H9 (cell line): ENCODE data around the gene CTNNA3. TPM values are rescaled to one million over a fixed set of nuclear protein-coding genes. Genes with fewer than 3 reads are reported as not detected.

Source experiments
- DNase-seq: peaks from one replicate; pipeline ENCODE4 v3.0.0-alpha.2; 2017
- H2AFZ ChIP-seq: one replicate; pipeline ENCODE4 v1.6.1; 2013; ENCODE audit warnings: mild to moderate bottlenecking, low read length, control low read depth, moderate library complexity
- H2AK5ac ChIP-seq: 2 replicates; pipeline ENCODE4 v1.6.1; 2013; ENCODE audit warnings: low read length, control low read depth, mixed read lengths; ENCODE audit not compliant: insufficient read length
- H2BK120ac ChIP-seq: one replicate; pipeline ENCODE4 v1.6.1; 2013; ENCODE audit warnings: low read depth, mild to moderate bottlenecking, low read length, control low read depth, inconsistent platforms; ENCODE audit not compliant: poor library complexity, severe bottlenecking
- H2BK12ac ChIP-seq: 2 replicates; pipeline ENCODE4 v1.6.1; 2013; ENCODE audit warnings: low read length, control low read depth, mixed read lengths, low read depth; ENCODE audit not compliant: insufficient read length
- H2BK15ac ChIP-seq: 2 replicates; pipeline ENCODE4 v1.6.1; 2013; ENCODE audit warnings: low read depth, low read length, control low read depth
- H2BK20ac ChIP-seq: one replicate; pipeline ENCODE4 v1.6.1; 2013; ENCODE audit warnings: low read depth, mild to moderate bottlenecking, low read length, control low read depth, inconsistent platforms; ENCODE audit not compliant: poor library complexity, severe bottlenecking
- H2BK5ac ChIP-seq: 2 replicates; pipeline ENCODE4 v1.6.1; 2013; ENCODE audit warnings: low read length, control low read depth, mixed read lengths; ENCODE audit not compliant: insufficient read length
- H3K14ac ChIP-seq: 2 replicates; pipeline ENCODE4 v1.6.1; 2013; ENCODE audit warnings: low read length, control low read depth; ENCODE audit not compliant: insufficient read depth
- H3K18ac ChIP-seq: 2 replicates; pipeline ENCODE4 v1.6.1; 2013; ENCODE audit warnings: low read depth, mild to moderate bottlenecking, mixed read lengths, low read length, control low read depth; ENCODE audit not compliant: insufficient read length
- H3K23ac ChIP-seq: 2 replicates; pipeline ENCODE4 v1.6.1; 2013; ENCODE audit warnings: low read length, control low read depth, mixed read lengths, low read depth; ENCODE audit not compliant: insufficient read length
- H3K23me2 ChIP-seq: 2 replicates; pipeline ENCODE4 v1.6.1; 2013; ENCODE audit warnings: low read depth, mild to moderate bottlenecking, mixed read lengths, low read length, control low read depth; ENCODE audit not compliant: insufficient read length, poor library complexity, severe bottlenecking
- H3K27ac ChIP-seq: 2 replicates; pipeline ENCODE4 v1.5.1; 2013; ENCODE audit warnings: low read length, control low read depth, mixed read lengths, low read depth; ENCODE audit not compliant: insufficient read length
- H3K27me3 ChIP-seq: 2 replicates; pipeline ENCODE4 v1.6.1; 2013; ENCODE audit warnings: low read length, control low read depth, inconsistent platforms; ENCODE audit not compliant: insufficient read depth
- H3K4ac ChIP-seq: 2 replicates; pipeline ENCODE4 v1.6.1; 2013; ENCODE audit warnings: low read depth, mild to moderate bottlenecking, control low read depth, inconsistent platforms, low read length, moderate library complexity
- H3K4me1 ChIP-seq: 2 replicates; pipeline ENCODE4 v1.6.1; 2013; ENCODE audit warnings: low read length, control low read depth, inconsistent platforms; ENCODE audit not compliant: insufficient read depth
- H3K4me2 ChIP-seq: 2 replicates; pipeline ENCODE4 v1.6.1; 2013; ENCODE audit warnings: low read length, control low read depth, mixed read lengths; ENCODE audit not compliant: insufficient read length, insufficient read depth
- H3K56ac ChIP-seq: 2 replicates; pipeline ENCODE4 v1.6.1; 2013; ENCODE audit warnings: low read depth, mild to moderate bottlenecking, mixed read lengths, low read length, control low read depth; ENCODE audit not compliant: insufficient read length
- H3K79me1 ChIP-seq: 2 replicates; pipeline ENCODE4 v1.6.1; 2013; ENCODE audit warnings: low read depth, mild to moderate bottlenecking, moderate library complexity, low read length, control low read depth, inconsistent platforms; ENCODE audit not compliant: insufficient read depth, poor library complexity, severe bottlenecking
- H3K79me2 ChIP-seq: 2 replicates; pipeline ENCODE4 v1.6.1; 2013; ENCODE audit warnings: low read length, control low read depth, inconsistent platforms; ENCODE audit not compliant: insufficient read depth
- H3K9ac ChIP-seq: 2 replicates; pipeline ENCODE4 v1.6.1; 2013; ENCODE audit warnings: low read length, control low read depth, mixed read lengths; ENCODE audit not compliant: insufficient read length; ENCODE audit errors: extremely low read depth
- H3K9me3 ChIP-seq: one replicate; pipeline ENCODE4 v1.6.1; 2013; ENCODE audit warnings: low read depth, low read length, inconsistent platforms; ENCODE audit not compliant: control insufficient read depth
- H3T11ph ChIP-seq: one replicate; pipeline ENCODE4 v1.6.1; 2013; ENCODE audit warnings: mild to moderate bottlenecking, low read length, control low read depth, inconsistent platforms
- H4K20me1 ChIP-seq: one replicate; pipeline ENCODE4 v1.6.1; 2013; ENCODE audit not compliant: control insufficient read depth, insufficient read length, insufficient read depth
- H4K5ac ChIP-seq: 2 replicates; pipeline ENCODE4 v1.6.1; 2013; ENCODE audit warnings: low read depth, mild to moderate bottlenecking, mixed read lengths, low read length, control low read depth; ENCODE audit not compliant: insufficient read length
- H4K8ac ChIP-seq: replicated peaks from 2 replicates; pipeline ENCODE4 v1.6.1; 2013; ENCODE audit warnings: low read length, control low read depth, mixed read lengths, low read depth; ENCODE audit not compliant: insufficient read length
- H4K91ac ChIP-seq: 2 replicates; pipeline ENCODE4 v1.6.1; 2013; ENCODE audit warnings: low read depth, mild to moderate bottlenecking, moderate library complexity, mixed read lengths, low read length, control low read depth; ENCODE audit not compliant: insufficient read length
- H3K27ac Mint-ChIP-seq, 3 experiments: 2 replicates in 2 of 3; 3 replicates in 1 of 3; pipeline ENCODE4 v1.8.0; 2020 to 2021; ENCODE audit warnings: mixed read lengths in 3 of 3, mild to moderate bottlenecking in 1 of 3, moderate library complexity in 1 of 3
- H3K27me3 Mint-ChIP-seq: 2 replicates; pipeline ENCODE4 v1.8.0; 2021; ENCODE audit warnings: low read depth, mild to moderate bottlenecking, moderate library complexity, mixed read lengths
- H3K36me3 Mint-ChIP-seq, 3 experiments: 2 replicates in 2 of 3; 3 replicates in 1 of 3; pipeline ENCODE4 v1.8.0; 2020 to 2021; ENCODE audit warnings: low read depth in 3 of 3, mixed read lengths in 3 of 3; ENCODE audit not compliant: insufficient read depth in 1 of 3
- H3K4me1 Mint-ChIP-seq, 2 experiments: 2 replicates each; pipeline ENCODE4 v1.8.0; 2020; ENCODE audit warnings: mixed read lengths in 2 of 2
- H3K4me3 Mint-ChIP-seq, 2 experiments: 2 replicates in 1 of 2; 3 replicates in 1 of 2; pipeline ENCODE4 v1.8.0; 2020 to 2021; ENCODE audit warnings: mild to moderate bottlenecking in 2 of 2, mixed read lengths in 2 of 2, moderate library complexity in 1 of 2
- H3K9me3 Mint-ChIP-seq, 2 experiments: 2 replicates in 1 of 2; 3 replicates in 1 of 2; pipeline ENCODE4 v1.8.0; 2020; ENCODE audit warnings: mild to moderate bottlenecking in 2 of 2, mixed read lengths in 2 of 2, moderate library complexity in 1 of 2
- CTCF ChIP-seq: fragments of 200-600 bp; sonication (generic); conservative IDR thresholded peaks from 3 replicates; pipeline ENCODE4 v1.8.0; 2021; ENCODE audit warnings: antibody characterized with exemption, mild to moderate bottlenecking
- WGBS: extraction: QIAGEN DNeasy Blood & Tissue Kit; methylation state at CpG from one replicate; pipeline ENCODE4 v1.1.7; 2013; ENCODE audit warnings: missing lambda C conversion rate, low lambda C conversion rate, mixed read lengths; ENCODE audit not compliant: insufficient read length; ENCODE audit errors: extremely low coverage; 5-methylcytosine and 5-hydroxymethylcytosine counted together
- total RNA-seq: library from RNA; stranded (reverse); gene quantifications from 2 replicates; pipeline ENCODE4 v1.2.1, GENCODE V29; 2021

The CTNNA3 gene
- total RNA-seq, 1 experiment from 2014 or later = 3.3 TPM

DNA sequence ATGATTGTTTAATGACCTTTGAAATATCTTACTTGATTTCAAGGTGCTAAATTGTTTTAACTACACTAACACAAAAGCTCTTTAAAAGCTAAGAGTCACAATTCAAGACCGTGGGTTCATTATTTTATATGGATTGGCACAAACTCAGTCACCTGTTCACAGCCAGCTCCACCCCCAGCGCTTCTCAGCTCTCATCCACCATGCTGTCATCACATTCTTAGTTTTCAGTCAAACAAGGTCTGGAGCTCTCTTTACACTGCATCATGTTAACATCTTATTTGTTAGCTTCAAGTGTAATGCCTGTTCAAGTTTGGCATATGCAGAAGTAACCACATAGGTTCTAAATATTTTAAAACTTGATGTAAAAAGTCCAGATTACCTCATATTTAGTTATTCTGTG lies 951.1 kb downstream of the CTNNA3 start:
- no peak for DNase-seq
- Histone ChIP-seq H4K8ac (no peak overlapping the region), H3K18ac (no peak overlapping the region), H3K4me2 (no peak overlapping the region), H3K79me1 (no peaks in the 10 kb centered on the region), H2BK120ac (no peak overlapping the region), H3K14ac (no peak overlapping the region), H2AK5ac (no peak overlapping the region), H2BK15ac (no peak overlapping the region), H3K9ac (no peak overlapping the region), H2BK5ac (no peak overlapping the region), H2BK12ac (no peak overlapping the region), H3T11ph (no peak overlapping the region), H3K4me1 (no peaks in the 10 kb centered on the region), H2AFZ (no peak overlapping the region), H2BK20ac (no peak overlapping the region), H3K9me3 (no peaks in the 10 kb centered on the region), H3K23ac (no peak overlapping the region), H3K27me3 (no peaks in the 10 kb centered on the region), H3K4ac (no peak overlapping the region), H3K23me2 (no peaks in the 10 kb centered on the region), H4K20me1 (no peaks in the 10 kb centered on the region), H3K27ac (no peak overlapping the region), H4K5ac (no peak overlapping the region), H4K91ac (no peak overlapping the region), H3K79me2 (no peaks in the 10 kb centered on the region), H3K56ac (no peak overlapping the region)
- H3K27ac Mint-ChIP-seq = no peak overlapping the region
- WGBS = no CpG with 5 or more reads among the region's 2 CpGs
- no peak overlapping the region for H3K4me3 Mint-ChIP-seq
- H3K36me3 Mint-ChIP-seq = peaks cover 0 to 13% (median 7%) of the 10 kb centered on the region in 3 experiments; a peak in 5 of 7 replicates
- no peaks in the 10 kb centered on the region for H3K4me1 Mint-ChIP-seq
- no peak for TF ChIP-seq CTCF
- H3K9me3 Mint-ChIP-seq = peaks cover 5 to 8% of the 10 kb centered on the region in 2 experiments
- no peaks in the 10 kb centered on the region for H3K27me3 Mint-ChIP-seq
